ENCODE measurements around the gene DMRTC2. TPM values are rescaled to one million over a fixed set of nuclear protein-coding genes. Genes with fewer than 3 reads are reported as not detected.

Gene DMRTC2
- total and polyA plus RNA-seq, 2 of the 13 experiments (the other 11 are each of a cell fraction or from before 2014, with no cell fraction given), result not detected

GRCh38 chr19:41871573-41872383 is 26.9 kb downstream of the DMRTC2 start (continued):
- TF ChIP-seq, protein P1, sequence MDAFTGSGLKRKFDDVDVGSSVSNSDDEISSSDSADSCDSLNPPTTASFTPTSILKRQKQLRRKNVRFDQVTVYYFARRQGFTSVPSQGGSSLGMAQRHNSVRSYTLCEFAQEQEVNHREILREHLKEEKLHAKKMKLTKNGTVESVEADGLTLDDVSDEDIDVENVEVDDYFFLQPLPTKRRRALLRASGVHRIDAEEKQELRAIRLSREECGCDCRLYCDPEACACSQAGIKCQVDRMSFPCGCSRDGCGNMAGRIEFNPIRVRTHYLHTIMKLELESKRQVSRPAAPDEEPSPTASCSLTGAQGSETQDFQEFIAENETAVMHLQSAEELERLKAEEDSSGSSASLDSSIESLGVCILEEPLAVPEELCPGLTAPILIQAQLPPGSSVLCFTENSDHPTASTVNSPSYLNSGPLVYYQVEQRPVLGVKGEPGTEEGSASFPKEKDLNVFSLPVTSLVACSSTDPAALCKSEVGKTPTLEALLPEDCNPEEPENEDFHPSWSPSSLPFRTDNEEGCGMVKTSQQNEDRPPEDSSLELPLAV (CRISPR knock-in tag; conservative IDR thresholded peaks at IDR 0.05; ENCODE audit: low read depth), result no peak
- TF ChIP-seq ZNF101 (CRISPR knock-in tag; IDR thresholded peaks at IDR 0.05; ENCODE audit: borderline replicate concordance, low read depth), result no peak
- TF ChIP-seq IKZF1 (IDR thresholded peaks at IDR 0.05), result no peak
- no peak for TF ChIP-seq ATF7 (IDR thresholded peaks at IDR 0.05)
- TF ChIP-seq ATF7 (CRISPR knock-in tag; IDR thresholded peaks at IDR 0.05), result no peak
- no peak for TF ChIP-seq ZNF605 (CRISPR knock-in tag; IDR thresholded peaks at IDR 0.05)
- TF ChIP-seq ZNF546 (CRISPR knock-in tag; conservative IDR thresholded peaks at IDR 0.05), result no peak
- TF ChIP-seq ZNF816 (CRISPR knock-in tag; IDR thresholded peaks at IDR 0.05; ENCODE audit: borderline replicate concordance), result no peak
- peak; percentile 94 for TF ChIP-seq SSRP1 (CRISPR knock-in tag; IDR thresholded peaks at IDR 0.05)
- TF ChIP-seq SOX6 (IDR thresholded peaks at IDR 0.05), result no peak
- no peak for TF ChIP-seq SOX6 (CRISPR knock-in tag; IDR thresholded peaks at IDR 0.05)
- no peak; the same call in 1 of the 2 replicates for TF ChIP-seq ZNF792 (CRISPR knock-in tag; IDR thresholded peaks at IDR 0.05)
- TF ChIP-seq ZNF678 (CRISPR knock-in tag; IDR thresholded peaks at IDR 0.05), result no peak
- peak; percentile 75 for TF ChIP-seq RBFOX2 (IDR thresholded peaks at IDR 0.05; ENCODE audit: low read depth, low read length)
- no peak for TF ChIP-seq ZKSCAN8 (CRISPR knock-in tag; IDR thresholded peaks at IDR 0.05; ENCODE audit: borderline replicate concordance)
- TF ChIP-seq ONECUT2 (CRISPR knock-in tag; IDR thresholded peaks at IDR 0.05), result 0 out of 2 replicates have a peak, but pooled peaks have one; percentile 41
- TF ChIP-seq, protein P2, sequence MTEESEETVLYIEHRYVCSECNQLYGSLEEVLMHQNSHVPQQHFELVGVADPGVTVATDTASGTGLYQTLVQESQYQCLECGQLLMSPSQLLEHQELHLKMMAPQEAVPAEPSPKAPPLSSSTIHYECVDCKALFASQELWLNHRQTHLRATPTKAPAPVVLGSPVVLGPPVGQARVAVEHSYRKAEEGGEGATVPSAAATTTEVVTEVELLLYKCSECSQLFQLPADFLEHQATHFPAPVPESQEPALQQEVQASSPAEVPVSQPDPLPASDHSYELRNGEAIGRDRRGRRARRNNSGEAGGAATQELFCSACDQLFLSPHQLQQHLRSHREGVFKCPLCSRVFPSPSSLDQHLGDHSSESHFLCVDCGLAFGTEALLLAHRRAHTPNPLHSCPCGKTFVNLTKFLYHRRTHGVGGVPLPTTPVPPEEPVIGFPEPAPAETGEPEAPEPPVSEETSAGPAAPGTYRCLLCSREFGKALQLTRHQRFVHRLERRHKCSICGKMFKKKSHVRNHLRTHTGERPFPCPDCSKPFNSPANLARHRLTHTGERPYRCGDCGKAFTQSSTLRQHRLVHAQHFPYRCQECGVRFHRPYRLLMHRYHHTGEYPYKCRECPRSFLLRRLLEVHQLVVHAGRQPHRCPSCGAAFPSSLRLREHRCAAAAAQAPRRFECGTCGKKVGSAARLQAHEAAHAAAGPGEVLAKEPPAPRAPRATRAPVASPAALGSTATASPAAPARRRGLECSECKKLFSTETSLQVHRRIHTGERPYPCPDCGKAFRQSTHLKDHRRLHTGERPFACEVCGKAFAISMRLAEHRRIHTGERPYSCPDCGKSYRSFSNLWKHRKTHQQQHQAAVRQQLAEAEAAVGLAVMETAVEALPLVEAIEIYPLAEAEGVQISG (CRISPR knock-in tag; IDR thresholded peaks at IDR 0.05), result peak; percentile 26; the same call in 1 of the 2 replicates
- TF ChIP-seq TFE3 (CRISPR knock-in tag; IDR thresholded peaks at IDR 0.05), result no peak
- TF ChIP-seq, protein P3, sequence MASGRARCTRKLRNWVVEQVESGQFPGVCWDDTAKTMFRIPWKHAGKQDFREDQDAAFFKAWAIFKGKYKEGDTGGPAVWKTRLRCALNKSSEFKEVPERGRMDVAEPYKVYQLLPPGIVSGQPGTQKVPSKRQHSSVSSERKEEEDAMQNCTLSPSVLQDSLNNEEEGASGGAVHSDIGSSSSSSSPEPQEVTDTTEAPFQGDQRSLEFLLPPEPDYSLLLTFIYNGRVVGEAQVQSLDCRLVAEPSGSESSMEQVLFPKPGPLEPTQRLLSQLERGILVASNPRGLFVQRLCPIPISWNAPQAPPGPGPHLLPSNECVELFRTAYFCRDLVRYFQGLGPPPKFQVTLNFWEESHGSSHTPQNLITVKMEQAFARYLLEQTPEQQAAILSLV (CRISPR knock-in tag; IDR thresholded peaks at IDR 0.05; ENCODE audit: borderline replicate concordance), result no peak
- peak; percentile 95 for TF ChIP-seq AKAP8 (CRISPR knock-in tag; IDR thresholded peaks at IDR 0.05)
- no peak for TF ChIP-seq ZNF580 (CRISPR knock-in tag; IDR thresholded peaks at IDR 0.05; ENCODE audit: borderline replicate concordance, low read depth)
- TF ChIP-seq TAF15 (IDR thresholded peaks at IDR 0.05; ENCODE audit: low read depth, low read length, poor library complexity, severe bottlenecking), result peak; percentile 74
- TF ChIP-seq ZNF629 (CRISPR knock-in tag; conservative IDR thresholded peaks at IDR 0.05), result no peak
- no peak for TF ChIP-seq DR1 (CRISPR knock-in tag; IDR thresholded peaks at IDR 0.05)
- TF ChIP-seq ZFP82 (CRISPR knock-in tag; IDR thresholded peaks at IDR 0.05; ENCODE audit: borderline replicate concordance), result no peak
